Prostate gland (tissue), 2 donors: ENCODE data around the gene APBB1IP.
"Not testable (repeated sequence)": the region's sequence is repeated elsewhere in the genome, so short reads cannot be mapped to it uniquely, and the experiment has no call there.

Experiments
- CTCF ChIP-seq, 4 experiments: fragments of 200-600 bp in 2 of 4; fragments of 450-650 bp in 2 of 4; sonication (generic) in 2 of 4; IDR thresholded peaks; 1 replicate in 3 of 4; 2 replicates in 1 of 4; pipeline ENCODE4 v1.5.1; 2016 to 2019; ENCODE audit warnings: antibody characterized with exemption in 4 of 4, mild to moderate bottlenecking in 2 of 4, moderate library complexity in 2 of 4
- POLR2A ChIP-seq: fragments of 450-650 bp; IDR thresholded peaks from one replicate; pipeline ENCODE4 v1.6.1; 2016; ENCODE audit warnings: antibody characterized with exemption, mild to moderate bottlenecking
- POLR2AphosphoS5 ChIP-seq: sonication (generic); formaldehyde crosslinking; IDR thresholded peaks from one replicate; pipeline ENCODE4 v1.6.1; 2017; ENCODE audit warnings: antibody characterized with exemption

- TF ChIP-seq POLR2AphosphoS5; CTCF (IDR thresholded peaks at IDR 0.05); POLR2A: not testable (repeated sequence)
Observed at GRCh38 chr10:26398353-26398752, 39.8 kb upstream of the APBB1IP start.
